GM12892 (cell line): Measurements from ENCODE around the gene TACC2.

Experiments
- DNase-seq: peaks from one replicate; pipeline ENCODE4 v3.0.0; 2011; ENCODE audit not compliant: insufficient read length
- FAIRE-seq: peaks from 2 replicates; lab custom pipeline; 2011; peaks lifted over from hg19 to GRCh38; lab: Jason Lieb, UNC
- POLR2A ChIP-seq: IDR thresholded peaks from 2 replicates; pipeline ENCODE4 v1.6.1; 2011; ENCODE audit warnings: low read depth, low read length, control low read depth
- POLR2AphosphoS5 ChIP-seq: IDR thresholded peaks from 2 replicates; pipeline ENCODE4 v1.6.1; 2011; ENCODE audit warnings: low read depth, low read length, control low read depth
- TAF1 ChIP-seq: IDR thresholded peaks from 2 replicates; pipeline ENCODE4 v1.6.1; 2011; ENCODE audit warnings: low read depth, mild to moderate bottlenecking, control low read depth, low read length, borderline replicate concordance

TACC2 gene

GRCh38 chr10:122290833-122291532 is 302.0 kb downstream of the TACC2 start:
- no peak for TF ChIP-seq TAF1
- no peak for TF ChIP-seq POLR2AphosphoS5
- TF ChIP-seq POLR2A = no peak
- no peak for DNase-seq
- FAIRE-seq = no peak

- FAIRE-seq = no peak
- TF ChIP-seq POLR2A = no peak
- TF ChIP-seq TAF1 = no peak
- no peak for TF ChIP-seq POLR2AphosphoS5
- no peak for DNase-seq
Observed at GRCh38 chr10:122291739-122292138, 302.8 kb downstream of the TACC2 start.

- FAIRE-seq (no peak), DNase-seq (no peak)
- TF ChIP-seq POLR2A (no peak), TAF1 (no peak), POLR2AphosphoS5 (no peak)
Observed at GRCh38 chr10:122292376-122292775, 303.4 kb downstream of the TACC2 start.

- TF ChIP-seq POLR2AphosphoS5 (no peak), TAF1 (no peak), POLR2A (no peak)
- DNase-seq = no peak
- peak; percentile 30 for FAIRE-seq
Observed at GRCh38 chr10:122293156-122293960, 304.4 kb downstream of the TACC2 start.

GRCh38 chr10:122293961-122294380 is 305.0 kb downstream of the TACC2 start:
- FAIRE-seq (no peak), DNase-seq (no peak)
- no peak for TF ChIP-seq POLR2A
- no peak for TF ChIP-seq TAF1
- no peak for TF ChIP-seq POLR2AphosphoS5

GRCh38 chr10:122294511-122295450 is 305.8 kb downstream of the TACC2 start:
- no peak for DNase-seq
- TF ChIP-seq POLR2A (no peak), POLR2AphosphoS5 (no peak), TAF1 (no peak)
- FAIRE-seq = no peak

GRCh38 chr10:122295451-122295809 is 306.5 kb downstream of the TACC2 start:
- TF ChIP-seq POLR2A (no peak), TAF1 (no peak), POLR2AphosphoS5 (no peak)
- no peak for FAIRE-seq
- no peak for DNase-seq

GRCh38 chr10:122296363-122297120 is 307.6 kb downstream of the TACC2 start:
- no peak for TF ChIP-seq POLR2A
- TF ChIP-seq POLR2AphosphoS5 = no peak
- TF ChIP-seq TAF1 = no peak
- FAIRE-seq = peak; percentile 77
- no peak for DNase-seq

- FAIRE-seq (no peak), DNase-seq (no peak)
- TF ChIP-seq TAF1 (no peak), POLR2AphosphoS5 (no peak)
Observed at GRCh38 chr10:122297583-122297982, 308.6 kb downstream of the TACC2 start.

- FAIRE-seq (no peak), DNase-seq (no peak)
- TF ChIP-seq TAF1 (no peak), POLR2A (no peak), POLR2AphosphoS5 (no peak)
Observed at GRCh38 chr10:122298206-122298597, 309.2 kb downstream of the TACC2 start.
